Lower leg skin (tissue), 4 donors: Measurements from ENCODE around the gene LAMTOR5. TPM values are rescaled to one million over a fixed set of nuclear protein-coding genes. Genes with fewer than 3 reads are reported as not detected.
"Not testable (repeated sequence)": the region's sequence is repeated elsewhere in the genome, so short reads cannot be mapped to it uniquely, and the experiment has no call there.

Source experiments
- DNase-seq, 2 donors: peaks; one replicate each; pipeline ENCODE4 v3.0.0-alpha.2; 2019; ENCODE audit warnings: low spot score in 2 of 2
- H3K4me3 ChIP-seq: fragments of 200-600 bp; sonication (generic); 2 replicates; pipeline ENCODE4 v1.5.1; 2017; ENCODE audit warnings: mild to moderate bottlenecking, low read depth; ENCODE audit not compliant: poor library complexity, severe bottlenecking
- CTCF ChIP-seq, 3 donors: fragments of 450-650 bp; IDR thresholded peaks; one replicate each; pipeline ENCODE4 v1.5.1; 2016; ENCODE audit warnings: antibody characterized with exemption in 3 of 3, mild to moderate bottlenecking in 3 of 3, moderate library complexity in 2 of 3
- POLR2A ChIP-seq, 2 donors: fragments of 450-650 bp; IDR thresholded peaks; one replicate each; pipeline ENCODE4 v1.6.1; 2016 to 2017; ENCODE audit warnings: antibody characterized with exemption in 2 of 2, mild to moderate bottlenecking in 1 of 2, moderate library complexity in 1 of 2
- WGBS, 2 donors: methylation state at CpG; one replicate each; pipeline ENCODE4 v1.1.5; 2018; 5-methylcytosine and 5-hydroxymethylcytosine counted together
- intact Hi-C: fragments of 100-400 bp; cut with DNase I; formaldehyde crosslinking; loops from one replicate; pipeline ENCODE4 v1.15.0; 2023; ENCODE audit warnings: low total_unique reads
- total RNA-seq, 4 donors: library from RNA; depleted of rRNA; stranded (reverse); fragments of >200 nt; gene quantifications; one replicate each; pipeline ENCODE4 v1.1.0, GENCODE V29; 2016

LAMTOR5 gene
- total RNA-seq, 4 donors from 2014 or later = 47.7 to 76.1 (median 67.0) TPM

GRCh38 chr1:110412576-110412975 is 5.1 kb upstream of the LAMTOR5 start:
- intact Hi-C loops = loop anchor here (5.0 kb wide), 1 partner anchor 50 kb away; no protein-coding TSS in a partner anchor
- H3K4me3 ChIP-seq = no peak overlapping the region
- TF ChIP-seq CTCF (IDR thresholded peaks at IDR 0.05) (peak in 1 of 3 donors; percentile 46), POLR2A (IDR thresholded peaks at IDR 0.05) (no peak)
- DNase-seq = peak; percentile 72 to 92
- 14 to 30% methylated on average over 4 of the region's 4 CpGs for WGBS, 2 donors

GRCh38 chr1:110411173-110411735 is 3.8 kb upstream of the LAMTOR5 start:
- H3K4me3 ChIP-seq = no peak overlapping the region
- 77 to 91% methylated on average over 7 of the region's 7 CpGs for WGBS, 2 donors
- no peak for DNase-seq
- intact Hi-C loops = loop anchor here (5.0 kb wide), 1 partner anchor 51 kb away; no protein-coding TSS in a partner anchor
- TF ChIP-seq CTCF (IDR thresholded peaks at IDR 0.05) (no peak), POLR2A (IDR thresholded peaks at IDR 0.05) (no peak)

- no peak for TF ChIP-seq CTCF (IDR thresholded peaks at IDR 0.05)
- TF ChIP-seq POLR2A (IDR thresholded peaks at IDR 0.05) = no peak
- no peak overlapping the region for H3K4me3 ChIP-seq
- intact Hi-C loops = no loop called here
- 95 to 96% methylated on average over 6 of the region's 6 CpGs for WGBS, 2 donors
- no peak for DNase-seq
Observed at GRCh38 chr1:110409316-110409715, 1.8 kb upstream of the LAMTOR5 start.

- DNase-seq = no peak
- WGBS, 2 donors = 85 to 89% methylated on average over 8 of the region's 8 CpGs
- H3K4me3 ChIP-seq = no peak overlapping the region
- intact Hi-C loops = no loop called here
- TF ChIP-seq POLR2A (IDR thresholded peaks at IDR 0.05) (no peak), CTCF (IDR thresholded peaks at IDR 0.05) (no peak)
Observed at GRCh38 chr1:110408488-110408887, 994 bp upstream of the LAMTOR5 start.

- DNase-seq, intact Hi-C loops, H3K4me3 ChIP-seq: not testable (repeated sequence)
- WGBS, 2 donors = 55 to 57% methylated on average over 15 of the region's 15 CpGs
Observed at GRCh38 chr1:110406407-110406806, 1.1 kb downstream of the LAMTOR5 start.

GRCh38 chr1:110404401-110404800 is 3.1 kb downstream of the LAMTOR5 start:
- WGBS, 2 donors = 88 to 91% methylated on average over 4 of the region's 4 CpGs
- no peak overlapping the region for H3K4me3 ChIP-seq
- intact Hi-C loops = no loop called here
- no peak for TF ChIP-seq CTCF (IDR thresholded peaks at IDR 0.05)
- TF ChIP-seq POLR2A (IDR thresholded peaks at IDR 0.05) = no peak
- DNase-seq = no peak
